Peyer's patch (tissue), 4 donors: Measurements from ENCODE around the gene FMR1.

Source experiments
- POLR2A ChIP-seq, 2 donors: fragments of 450-650 bp; IDR thresholded peaks; one replicate each; pipeline ENCODE4 v1.5.1; 2017; ENCODE audit warnings: antibody characterized with exemption in 2 of 2, mild to moderate bottlenecking in 2 of 2, moderate library complexity in 2 of 2
- TF ChIP-seq, protein P1 (sequence below), 6 experiments: fragments of 450-650 bp in 4 of 6; fragments of 200-600 bp in 2 of 6; sonication (generic) in 1 of 6; IDR thresholded peaks; one replicate each; pipeline ENCODE4 v1.5.1; 2017 to 2019; ENCODE audit warnings: antibody characterized with exemption in 6 of 6, mild to moderate bottlenecking in 3 of 6, moderate library complexity in 1 of 6

DNA sequence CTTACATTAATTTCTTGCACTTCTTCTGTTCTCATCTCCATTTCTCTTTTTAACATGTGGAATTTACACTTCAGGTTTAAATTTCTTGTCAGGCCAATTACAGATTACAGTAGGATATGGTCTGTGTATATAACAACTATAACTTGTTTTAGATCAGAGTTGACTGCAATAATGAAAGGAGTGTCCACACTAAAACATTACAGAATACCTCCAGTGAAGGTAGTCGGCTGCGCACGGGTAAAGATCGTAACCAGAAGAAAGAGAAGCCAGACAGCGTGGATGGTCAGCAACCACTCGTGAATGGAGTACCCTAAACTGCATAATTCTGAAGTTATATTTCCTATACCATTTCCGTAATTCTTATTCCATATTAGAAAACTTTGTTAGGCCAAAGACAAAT is 36.8 kb downstream of the FMR1 start:
- TF ChIP-seq, protein P1, sequence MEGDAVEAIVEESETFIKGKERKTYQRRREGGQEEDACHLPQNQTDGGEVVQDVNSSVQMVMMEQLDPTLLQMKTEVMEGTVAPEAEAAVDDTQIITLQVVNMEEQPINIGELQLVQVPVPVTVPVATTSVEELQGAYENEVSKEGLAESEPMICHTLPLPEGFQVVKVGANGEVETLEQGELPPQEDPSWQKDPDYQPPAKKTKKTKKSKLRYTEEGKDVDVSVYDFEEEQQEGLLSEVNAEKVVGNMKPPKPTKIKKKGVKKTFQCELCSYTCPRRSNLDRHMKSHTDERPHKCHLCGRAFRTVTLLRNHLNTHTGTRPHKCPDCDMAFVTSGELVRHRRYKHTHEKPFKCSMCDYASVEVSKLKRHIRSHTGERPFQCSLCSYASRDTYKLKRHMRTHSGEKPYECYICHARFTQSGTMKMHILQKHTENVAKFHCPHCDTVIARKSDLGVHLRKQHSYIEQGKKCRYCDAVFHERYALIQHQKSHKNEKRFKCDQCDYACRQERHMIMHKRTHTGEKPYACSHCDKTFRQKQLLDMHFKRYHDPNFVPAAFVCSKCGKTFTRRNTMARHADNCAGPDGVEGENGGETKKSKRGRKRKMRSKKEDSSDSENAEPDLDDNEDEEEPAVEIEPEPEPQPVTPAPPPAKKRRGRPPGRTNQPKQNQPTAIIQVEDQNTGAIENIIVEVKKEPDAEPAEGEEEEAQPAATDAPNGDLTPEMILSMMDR (IDR thresholded peaks at IDR 0.05) = no peak
- no peak for TF ChIP-seq POLR2A (IDR thresholded peaks at IDR 0.05)
